Measurements from ENCODE around the gene TRRAP. TPM values are rescaled to one million over a fixed set of nuclear protein-coding genes. Genes with fewer than 3 reads are reported as not detected.
"Not testable (repeated sequence)": the region's sequence is repeated elsewhere in the genome, so short reads cannot be mapped to it uniquely, and the experiment has no call there.

The TRRAP gene
- total RNA-seq, 2 donors from 2014 or later = 23.4 to 24.3 TPM

DNA sequence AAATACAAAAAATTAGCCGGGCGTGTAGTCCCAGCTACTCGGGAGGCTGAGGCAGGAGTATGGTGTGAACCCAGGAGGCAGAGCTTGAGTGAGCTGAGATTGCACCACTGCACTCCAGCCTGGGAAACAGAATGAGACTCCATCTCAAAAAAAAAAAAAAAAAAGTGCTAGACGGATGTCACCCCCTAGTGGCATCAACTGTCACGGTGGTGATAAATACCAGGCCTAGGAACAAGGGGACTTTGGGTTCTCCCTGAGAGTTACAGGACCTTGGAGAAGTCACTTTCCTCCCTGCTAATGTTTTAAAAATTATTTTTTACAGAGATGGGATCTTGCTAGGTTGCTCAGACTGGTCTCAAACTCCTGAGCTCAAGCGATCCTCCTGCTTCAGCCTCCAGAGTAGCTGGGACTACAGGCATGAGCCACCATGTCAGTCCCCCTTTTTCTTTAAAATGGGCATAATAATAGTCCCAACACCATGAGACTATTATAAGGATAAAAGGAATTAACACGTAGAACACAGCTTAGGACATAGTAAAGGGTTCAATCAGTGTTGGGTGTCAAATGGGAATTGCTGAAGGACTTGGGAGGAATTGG, 5.9 kb upstream of the TRRAP start:
- H3K4me3 ChIP-seq = no peak overlapping the region
- no peak overlapping the region for H3K27ac ChIP-seq
- H3K9me3 ChIP-seq = no peaks in the 10 kb centered on the region
- TF ChIP-seq, protein P1, sequence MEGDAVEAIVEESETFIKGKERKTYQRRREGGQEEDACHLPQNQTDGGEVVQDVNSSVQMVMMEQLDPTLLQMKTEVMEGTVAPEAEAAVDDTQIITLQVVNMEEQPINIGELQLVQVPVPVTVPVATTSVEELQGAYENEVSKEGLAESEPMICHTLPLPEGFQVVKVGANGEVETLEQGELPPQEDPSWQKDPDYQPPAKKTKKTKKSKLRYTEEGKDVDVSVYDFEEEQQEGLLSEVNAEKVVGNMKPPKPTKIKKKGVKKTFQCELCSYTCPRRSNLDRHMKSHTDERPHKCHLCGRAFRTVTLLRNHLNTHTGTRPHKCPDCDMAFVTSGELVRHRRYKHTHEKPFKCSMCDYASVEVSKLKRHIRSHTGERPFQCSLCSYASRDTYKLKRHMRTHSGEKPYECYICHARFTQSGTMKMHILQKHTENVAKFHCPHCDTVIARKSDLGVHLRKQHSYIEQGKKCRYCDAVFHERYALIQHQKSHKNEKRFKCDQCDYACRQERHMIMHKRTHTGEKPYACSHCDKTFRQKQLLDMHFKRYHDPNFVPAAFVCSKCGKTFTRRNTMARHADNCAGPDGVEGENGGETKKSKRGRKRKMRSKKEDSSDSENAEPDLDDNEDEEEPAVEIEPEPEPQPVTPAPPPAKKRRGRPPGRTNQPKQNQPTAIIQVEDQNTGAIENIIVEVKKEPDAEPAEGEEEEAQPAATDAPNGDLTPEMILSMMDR (IDR thresholded peaks at IDR 0.05) = no peak
- H3K4me1 ChIP-seq = peaks cover 0 to 18% of the 10 kb centered on the region in 2 donors
- no peak for DNase-seq (ENCODE audit: low spot score)
- peaks cover 5% of the 10 kb centered on the region in 2 donors for H3K27me3 ChIP-seq
- H3K36me3 ChIP-seq = no peaks in the 10 kb centered on the region

- H3K4me3 ChIP-seq; H3K27ac ChIP-seq; H3K27me3 ChIP-seq; H3K9me3 ChIP-seq; DNase-seq (ENCODE audit: low spot score); H3K36me3 ChIP-seq: not testable (repeated sequence)
- peaks cover 0 to 21% of the 10 kb centered on the region in 2 donors for H3K4me1 ChIP-seq
Observed at GRCh38 chr7:98873610-98874009, 4.7 kb upstream of the TRRAP start.

DNA sequence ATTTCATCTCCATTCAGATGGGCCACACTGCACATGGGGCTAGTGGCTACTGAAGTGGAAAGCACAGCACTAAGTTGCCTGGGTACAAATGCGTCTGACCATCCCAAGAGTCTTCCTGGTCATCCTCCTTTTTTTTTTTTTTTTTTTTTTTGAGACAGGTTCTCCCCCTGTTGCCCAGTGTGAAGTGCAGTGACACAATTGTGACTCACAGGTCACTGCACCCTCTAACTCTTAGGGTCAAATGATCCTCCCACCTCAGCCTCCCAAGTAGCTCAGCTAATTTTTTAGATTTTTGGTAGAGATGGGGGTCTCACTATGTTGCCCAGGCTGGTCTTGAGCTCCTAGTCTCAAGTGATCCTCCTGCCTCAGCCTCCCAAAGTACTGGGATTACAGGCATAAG, 3.4 kb upstream of the TRRAP start:
- Histone ChIP-seq H3K36me3 (no peaks in the 10 kb centered on the region), H3K4me3 (no peak overlapping the region), H3K9me3 (no peaks in the 10 kb centered on the region), H3K4me1 (peaks cover 0 to 23% of the 10 kb centered on the region in 2 donors), H3K27ac (no peak overlapping the region), H3K27me3 (no peaks in the 10 kb centered on the region)
- DNase-seq (ENCODE audit: low spot score) = no peak
- TF ChIP-seq, protein P1 (IDR thresholded peaks at IDR 0.05) = no peak

GRCh38 chr7:98875501-98875900, 2.8 kb upstream of the TRRAP start:
- H3K36me3 ChIP-seq = no peaks in the 10 kb centered on the region
- no peaks in the 10 kb centered on the region for H3K27me3 ChIP-seq
- peaks cover 0 to 23% of the 10 kb centered on the region in 2 donors for H3K4me1 ChIP-seq
- H3K4me3 ChIP-seq = no peak overlapping the region
- TF ChIP-seq, protein P1 (IDR thresholded peaks at IDR 0.05) = no peak
- H3K9me3 ChIP-seq = no peaks in the 10 kb centered on the region
- no peak overlapping the region for H3K27ac ChIP-seq
- no peak for DNase-seq (ENCODE audit: low spot score)

- Histone ChIP-seq H3K27ac (no peak overlapping the region), H3K9me3 (no peaks in the 10 kb centered on the region), H3K27me3 (no peaks in the 10 kb centered on the region), H3K4me3 (no peak overlapping the region), H3K4me1 (peaks cover 0 to 22% of the 10 kb centered on the region in 2 donors), H3K36me3 (peaks cover 12% of the 10 kb centered on the region)
- TF ChIP-seq, protein P1 (IDR thresholded peaks at IDR 0.05) = no peak
- no peak for DNase-seq (ENCODE audit: low spot score)
Observed at GRCh38 chr7:98877146-98877545, 1.2 kb upstream of the TRRAP start.

DNA sequence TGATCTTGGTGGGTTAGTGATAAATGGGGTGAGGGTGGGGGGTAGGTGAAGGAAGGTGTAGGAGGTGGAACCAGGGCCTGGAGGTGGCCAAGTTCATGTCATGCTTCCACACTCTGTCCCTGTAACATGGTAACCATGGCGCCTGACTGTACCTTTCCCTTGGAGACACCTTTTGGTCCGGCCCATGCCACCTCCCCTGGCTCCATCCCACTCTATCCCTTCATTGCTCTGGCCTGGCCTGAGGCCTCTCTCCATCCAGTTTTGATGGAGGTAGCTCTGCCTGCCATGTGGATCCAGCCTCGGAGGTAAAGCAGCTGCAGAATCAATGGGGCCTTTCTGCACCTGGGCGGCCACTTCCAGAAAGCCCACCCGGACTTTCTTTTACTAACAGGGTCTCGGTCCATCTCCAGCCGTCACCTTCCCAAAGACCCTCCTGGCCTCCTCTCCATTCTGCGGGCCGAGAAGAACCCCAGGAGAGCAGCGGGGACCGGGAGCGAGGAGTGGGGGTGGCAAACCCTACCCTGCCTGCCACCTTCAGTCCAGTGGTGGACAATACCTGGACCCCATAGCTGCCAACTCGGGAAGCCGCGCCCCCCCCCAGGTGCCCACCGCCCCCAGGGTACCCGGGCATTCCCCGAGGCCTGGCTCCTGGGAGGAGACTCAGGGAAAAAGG, 504 bp upstream of the TRRAP start:
- DNase-seq (ENCODE audit: low spot score) = no peak
- Histone ChIP-seq H3K27me3 (no peaks in the 10 kb centered on the region), H3K36me3 (peaks cover 18% of the 10 kb centered on the region), H3K27ac (peak overlapping the region; percentile 87 to 93), H3K4me3 (peak overlapping the region; percentile 61 to 90), H3K4me1 (peaks cover 0 to 22% of the 10 kb centered on the region in 2 donors), H3K9me3 (no peaks in the 10 kb centered on the region)
- TF ChIP-seq, protein P1 (IDR thresholded peaks at IDR 0.05) = no peak
